ENCODE results near the gene PEMT. TPM values are rescaled to one million over a fixed set of nuclear protein-coding genes. Genes with fewer than 3 reads are reported as not detected.

PEMT gene
- total and polyA plus RNA-seq, 2 experiments from 2014 or later, result 54.8 to 55.2 TPM

DNA sequence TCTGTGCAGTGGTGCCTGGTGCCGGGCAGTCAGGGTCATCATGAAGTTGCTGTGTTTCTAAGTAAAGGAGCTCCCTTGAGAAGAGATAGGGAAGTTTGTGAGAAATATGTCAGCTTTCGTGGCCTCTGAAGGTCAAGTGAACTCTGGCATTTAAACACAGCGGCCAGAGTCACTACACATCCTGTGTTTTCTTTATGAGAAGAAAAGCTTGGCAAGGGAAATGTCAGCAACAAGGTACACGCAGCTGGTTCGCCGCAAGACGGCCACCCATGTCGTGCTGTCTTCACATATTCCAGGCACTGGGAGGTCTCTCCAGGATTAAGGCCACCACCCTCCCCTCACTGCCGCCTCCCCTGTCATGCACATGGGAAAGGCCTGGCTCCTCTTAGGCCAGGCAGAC lies 33.2 kb upstream of the PEMT start (continued):
- no peak for TF ChIP-seq ZNF462 (CRISPR knock-in tag; IDR thresholded peaks at IDR 0.05)
- TF ChIP-seq EZH2phosphoT487 (IDR thresholded peaks at IDR 0.05; ENCODE audit: unreplicated experiment), result no peak
- no peak for TF ChIP-seq ZNF114 (CRISPR knock-in tag; IDR thresholded peaks at IDR 0.05)
- TF ChIP-seq NANOG (IDR thresholded peaks at IDR 0.05; ENCODE audit: borderline replicate concordance), result no peak
- TF ChIP-seq, protein P1, sequence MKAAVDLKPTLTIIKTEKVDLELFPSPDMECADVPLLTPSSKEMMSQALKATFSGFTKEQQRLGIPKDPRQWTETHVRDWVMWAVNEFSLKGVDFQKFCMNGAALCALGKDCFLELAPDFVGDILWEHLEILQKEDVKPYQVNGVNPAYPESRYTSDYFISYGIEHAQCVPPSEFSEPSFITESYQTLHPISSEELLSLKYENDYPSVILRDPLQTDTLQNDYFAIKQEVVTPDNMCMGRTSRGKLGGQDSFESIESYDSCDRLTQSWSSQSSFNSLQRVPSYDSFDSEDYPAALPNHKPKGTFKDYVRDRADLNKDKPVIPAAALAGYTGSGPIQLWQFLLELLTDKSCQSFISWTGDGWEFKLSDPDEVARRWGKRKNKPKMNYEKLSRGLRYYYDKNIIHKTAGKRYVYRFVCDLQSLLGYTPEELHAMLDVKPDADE (IDR thresholded peaks at IDR 0.05), result no peak
- no peak for TF ChIP-seq CTCF (conservative IDR thresholded peaks at IDR 0.05; ENCODE audit: low read depth in 2 of 2)
- TF ChIP-seq JUNB (IDR thresholded peaks at IDR 0.05; ENCODE audit: unreplicated experiment), result no peak
- TF ChIP-seq EZH2 (IDR thresholded peaks at IDR 0.05; ENCODE audit: low read depth, unreplicated experiment), result no peak
- no peak for TF ChIP-seq STAT1 (IDR thresholded peaks at IDR 0.05; ENCODE audit: unreplicated experiment)
- TF ChIP-seq POLR2AphosphoS5 (IDR thresholded peaks at IDR 0.05; ENCODE audit: low read depth), result no peak
